T follicular helper cell (primary cell): ENCODE results near the gene ACY1.

Experiments used
- DNase-seq: peaks from one replicate; pipeline ENCODE4 v3.0.0-alpha.2; 2020; ENCODE audit warnings: low read depth

The ACY1 gene

DNA sequence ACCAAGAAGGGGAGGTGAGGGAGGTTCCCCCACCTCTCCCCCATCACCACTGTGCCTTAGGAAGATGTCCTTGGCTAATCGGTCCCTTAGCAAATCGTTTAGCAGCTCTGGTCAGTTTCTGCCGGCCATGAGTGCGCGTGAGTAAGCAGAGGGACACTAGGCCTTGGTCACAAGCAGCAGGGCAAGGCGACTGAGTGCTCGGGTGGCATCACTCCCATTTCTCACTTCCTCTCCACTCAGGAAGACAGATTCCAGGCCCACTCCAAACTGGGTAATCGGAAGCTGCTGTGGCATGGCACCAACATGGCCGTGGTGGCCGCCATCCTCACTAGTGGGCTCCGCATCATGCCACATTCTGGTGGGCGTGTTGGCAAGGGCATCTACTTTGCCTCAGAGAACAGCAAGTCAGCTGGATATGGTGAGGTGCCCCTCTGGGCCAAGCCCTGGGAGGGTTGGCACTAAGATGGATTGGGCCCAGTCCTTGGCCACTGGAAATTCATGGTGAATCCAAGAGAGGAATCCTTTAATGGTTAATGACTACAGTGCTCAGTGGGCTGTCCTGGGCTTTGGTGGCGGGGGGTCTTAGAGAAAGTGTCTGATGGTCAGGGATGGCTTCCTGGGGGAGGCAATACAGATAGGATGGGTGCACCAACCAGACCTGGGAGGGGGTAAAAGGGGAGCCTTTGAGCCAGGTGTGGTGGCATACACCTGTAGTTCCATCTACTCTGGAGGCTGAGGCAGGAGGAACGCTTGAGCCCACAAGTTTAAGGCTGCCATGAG, 37.2 kb upstream of the ACY1 start:
- no peak for DNase-seq

- no peak for DNase-seq
Observed at GRCh38 chr3:51946796-51947195, 36.5 kb upstream of the ACY1 start.

- no peak for DNase-seq
Observed at GRCh38 chr3:51947215-51947900, 36.0 kb upstream of the ACY1 start.

DNA sequence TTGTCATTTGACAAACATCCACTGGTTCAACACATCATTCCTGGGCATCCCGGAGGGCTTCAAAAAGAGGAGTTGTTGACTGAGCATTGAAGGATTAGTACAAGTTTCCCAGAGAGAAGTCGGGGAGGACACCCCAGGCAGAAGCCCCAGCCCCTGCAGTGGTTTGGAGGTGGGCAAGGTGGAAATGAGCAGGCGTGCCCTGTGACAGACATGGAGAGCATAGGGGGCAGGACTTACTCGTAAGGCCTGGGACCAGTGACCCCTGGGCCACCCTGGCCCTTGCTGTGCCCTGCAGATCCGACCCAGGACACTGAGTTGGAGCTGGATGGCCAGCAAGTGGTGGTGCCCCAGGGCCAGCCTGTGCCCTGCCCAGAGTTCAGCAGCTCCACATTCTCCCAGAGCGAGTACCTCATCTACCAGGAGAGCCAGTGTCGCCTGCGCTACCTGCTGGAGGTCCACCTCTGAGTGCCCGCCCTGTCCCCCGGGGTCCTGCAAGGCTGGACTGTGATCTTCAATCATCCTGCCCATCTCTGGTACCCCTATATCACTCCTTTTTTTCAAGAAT, 35.2 kb upstream of the ACY1 start:
- no peak for DNase-seq

DNA sequence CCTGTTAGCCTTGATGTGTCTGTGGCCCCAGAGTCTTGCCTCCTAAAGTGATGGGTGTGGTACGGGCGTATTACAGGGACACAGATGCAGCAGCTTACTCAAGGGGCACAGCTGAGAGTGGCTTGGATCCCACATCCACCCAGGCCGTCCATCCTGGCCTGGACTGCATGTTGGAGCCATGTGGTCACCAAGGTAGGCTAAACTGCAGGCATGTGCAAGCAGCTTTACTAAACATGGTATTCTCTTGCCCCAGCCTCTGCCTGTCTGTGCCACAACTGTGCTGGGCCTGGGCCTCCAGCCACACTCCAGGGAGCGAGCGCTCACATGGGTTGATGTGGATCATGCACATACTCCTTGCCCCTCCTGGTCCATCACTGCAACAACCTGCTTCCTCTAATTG, 34.2 kb upstream of the ACY1 start:
- no peak for DNase-seq

DNA sequence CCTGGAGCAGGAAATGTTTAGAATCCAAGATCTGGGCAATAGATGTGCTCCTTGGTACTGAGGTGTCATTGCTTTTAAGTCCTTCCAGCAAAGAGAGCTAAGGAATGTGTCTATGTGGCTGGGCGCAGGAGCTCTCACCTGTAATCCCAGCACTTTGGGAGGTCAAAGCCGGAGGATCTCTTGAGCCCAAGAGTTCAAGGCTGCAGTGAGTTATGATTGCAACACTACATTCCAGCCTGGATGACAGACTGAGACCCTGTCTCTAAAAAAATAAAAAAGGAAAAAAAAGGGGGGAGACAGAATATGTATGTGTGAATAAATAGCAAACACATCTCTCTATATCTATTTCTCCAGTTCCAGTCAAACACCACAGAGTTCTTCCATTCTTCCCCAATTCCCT, 32.4 kb upstream of the ACY1 start:
- DNase-seq, result no peak

DNA sequence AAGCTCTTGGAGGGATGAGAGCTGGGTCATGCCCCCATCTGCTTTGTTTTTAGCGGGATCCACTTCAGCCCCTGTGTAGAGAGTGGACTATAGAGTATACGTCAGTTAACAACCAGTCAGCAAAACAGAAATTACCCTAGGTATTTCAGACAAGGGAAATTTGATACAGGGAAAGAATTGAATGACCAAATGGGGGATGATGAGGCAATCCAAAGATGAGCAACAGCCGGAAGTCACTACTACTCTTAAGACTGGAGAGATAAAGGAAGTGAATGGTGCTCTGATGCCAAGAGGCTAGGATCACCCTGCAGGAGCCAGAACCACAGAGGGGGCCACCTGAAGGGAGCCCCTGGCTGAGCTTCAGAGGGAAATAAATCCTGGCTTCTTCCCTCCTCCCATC, 29.9 kb upstream of the ACY1 start:
- no peak for DNase-seq

GRCh38 chr3:51954105-51954504, 29.2 kb upstream of the ACY1 start:
- no peak for DNase-seq

- no peak for DNase-seq
Observed at GRCh38 chr3:51954713-51955112, 28.6 kb upstream of the ACY1 start.

- no peak for DNase-seq
Observed at GRCh38 chr3:51955175-51955892, 28.0 kb upstream of the ACY1 start, which contains the start of gene GPR62. GPR62 (plus strand) TSS chr3:51955381; CDS start chr3:51955653, 272 bp downstream.

- no peak for DNase-seq
Observed at GRCh38 chr3:51955893-51956770, 27.2 kb upstream of the ACY1 start.

DNA sequence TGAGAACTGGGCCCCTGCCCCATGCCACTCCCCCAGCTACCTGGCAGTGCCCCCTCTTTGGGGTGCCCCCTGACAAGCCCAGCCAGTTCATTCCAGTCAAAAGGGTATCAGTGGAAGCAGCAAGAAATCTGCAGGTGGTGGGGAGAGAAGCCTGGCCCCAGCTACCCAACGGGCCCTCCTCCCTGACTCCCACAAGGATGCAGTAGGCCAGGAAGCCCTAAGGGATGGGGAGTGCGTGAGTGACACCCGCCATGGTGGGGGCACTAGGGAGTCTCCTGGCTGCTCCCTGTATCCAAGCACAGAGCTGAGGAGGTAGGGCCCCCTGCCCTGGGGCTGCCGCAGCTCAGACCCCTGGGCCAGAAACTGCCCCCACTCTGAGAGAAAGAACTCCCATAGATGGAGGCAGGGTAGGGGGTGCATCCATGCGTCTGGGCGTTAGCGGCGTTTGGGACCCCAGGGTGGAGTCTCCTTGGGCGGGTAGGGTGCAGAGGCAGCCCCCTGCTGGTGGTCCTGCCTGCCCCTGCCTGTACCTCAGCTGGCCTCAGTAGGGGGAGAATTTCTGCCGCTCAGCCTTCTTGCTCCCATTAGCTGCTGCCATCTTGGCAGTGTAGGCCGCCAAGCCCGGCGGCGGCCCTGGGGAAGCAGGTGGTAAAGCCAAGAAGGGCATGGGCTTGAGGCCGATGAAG, 25.7 kb upstream of the ACY1 start:
- DNase-seq, result no peak

GRCh38 chr3:51958603-51959521, 24.5 kb upstream of the ACY1 start:
- DNase-seq, result no peak

- DNase-seq, result no peak
Observed at GRCh38 chr3:51959651-51960050, 23.7 kb upstream of the ACY1 start.

- DNase-seq, result no peak
Observed at GRCh38 chr3:51960386-51960785, 22.9 kb upstream of the ACY1 start.

DNA sequence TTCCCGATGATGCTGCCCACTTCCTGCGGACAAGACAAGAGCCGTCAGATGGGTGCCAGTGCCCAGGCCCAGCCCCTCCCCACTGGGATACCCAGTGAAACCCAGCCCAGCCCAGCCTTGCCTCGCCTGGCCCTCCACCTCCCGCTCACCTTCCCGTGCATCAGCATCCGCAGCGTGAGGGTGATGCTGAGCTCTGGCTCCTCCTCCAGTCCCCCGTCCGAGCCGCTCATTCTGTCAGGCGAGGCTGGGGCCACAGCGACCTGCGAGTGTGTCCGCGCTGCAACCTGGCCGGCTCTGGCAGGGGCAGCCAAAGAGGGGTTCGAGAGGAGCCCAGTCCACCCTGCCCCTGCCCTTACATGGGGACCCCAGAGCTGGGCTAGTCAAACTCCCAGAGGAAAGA, 22.3 kb upstream of the ACY1 start:
- DNase-seq, result no peak

DNA sequence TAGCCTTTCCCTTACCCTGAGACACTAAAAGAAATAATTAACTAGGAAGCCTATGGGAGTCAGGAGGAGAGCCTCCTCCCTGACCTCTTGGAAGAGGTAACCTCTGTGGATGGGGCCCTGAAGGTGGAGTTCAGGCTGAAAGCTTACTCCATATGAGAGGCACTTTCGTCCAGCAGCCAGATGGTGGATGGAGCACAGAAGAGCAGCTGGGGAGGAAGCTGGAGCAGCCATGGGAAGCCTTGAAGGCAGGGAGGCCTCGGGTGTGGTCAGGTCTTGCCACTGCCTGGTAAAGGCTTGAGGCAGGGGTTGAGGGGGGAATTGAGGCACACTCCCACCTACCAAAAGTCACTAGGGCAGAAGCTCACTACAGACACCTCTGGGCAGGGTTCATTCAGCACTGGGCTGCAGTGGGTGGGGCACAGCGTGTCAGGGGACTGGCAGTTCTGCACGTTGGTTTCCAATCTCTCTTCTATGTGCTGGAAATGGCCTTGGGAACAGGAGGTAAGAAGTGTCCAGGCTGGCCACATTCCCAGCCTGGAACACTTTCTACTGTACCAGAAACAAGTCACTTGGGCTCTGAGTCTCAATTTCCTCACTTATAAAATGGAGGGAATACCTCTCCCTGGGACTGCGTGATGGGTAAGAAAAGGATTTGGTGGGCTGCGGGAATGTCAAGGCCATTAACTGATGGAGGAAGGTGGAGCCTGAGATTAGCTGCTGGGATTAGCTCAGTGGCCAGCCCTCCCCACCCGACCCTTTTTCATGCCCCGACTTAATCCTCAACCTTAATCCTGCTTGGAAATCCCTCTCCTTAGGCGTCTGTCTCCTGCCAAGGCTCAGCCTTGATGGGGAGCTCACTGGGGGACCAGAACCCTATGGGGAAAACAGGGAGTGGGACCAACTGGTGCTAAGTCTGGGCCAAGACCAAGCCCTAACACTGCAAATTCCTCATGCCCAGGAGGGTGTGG, 21.4 kb upstream of the ACY1 start:
- no peak for DNase-seq

DNA sequence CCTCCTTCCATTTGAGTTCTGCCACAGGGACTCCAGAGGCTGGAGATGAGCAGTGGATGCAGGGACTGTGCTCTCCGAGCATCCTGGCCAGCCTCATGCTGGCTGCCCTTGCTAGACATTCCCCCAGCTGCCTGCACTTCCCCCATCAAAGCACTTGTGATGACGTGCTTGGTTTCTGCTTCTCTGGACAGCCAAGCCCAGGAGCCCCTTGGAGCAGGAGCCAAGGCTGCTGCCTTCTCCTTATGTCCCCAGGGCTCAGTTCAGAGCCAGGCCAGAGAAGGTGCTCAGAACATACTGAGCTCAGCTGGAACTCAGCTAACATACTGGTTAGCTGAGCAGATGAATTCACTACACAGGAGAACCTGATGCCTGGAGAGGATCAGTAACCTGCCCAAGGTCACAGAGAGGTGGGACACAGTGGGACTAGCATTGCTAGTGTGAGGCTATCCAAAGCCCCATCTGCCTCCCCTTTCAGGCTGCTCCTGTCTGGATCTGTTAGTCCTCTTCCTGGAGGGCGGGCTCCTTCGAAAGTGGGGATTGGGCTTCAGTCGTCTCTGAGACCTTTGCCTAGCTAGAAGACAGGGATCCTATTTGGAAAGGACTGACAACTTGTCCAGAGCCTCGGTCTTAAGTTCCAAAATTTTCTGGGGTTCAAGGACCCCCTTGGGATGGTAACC, 20.3 kb upstream of the ACY1 start:
- no peak for DNase-seq
